KOPT-K1 (cell line): ENCODE measurements around the gene ANAPC5.
"Not testable (repeated sequence)": the region's sequence is repeated elsewhere in the genome, so short reads cannot be mapped to it uniquely, and the experiment has no call there.

Source experiments
- H3K27ac ChIP-seq: fragments of 200-600 bp; sonication (generic); 2 replicates; pipeline ENCODE4 v1.5.1; 2016; ENCODE audit warnings: antibody characterized with exemption, mild to moderate bottlenecking, low read depth, low read length; ENCODE audit not compliant: poor library complexity, severe bottlenecking
- H3K36me3 ChIP-seq: fragments of 200-600 bp; sonication (generic); 2 replicates; pipeline ENCODE4 v1.5.1; 2017; ENCODE audit warnings: antibody characterized with exemption, mild to moderate bottlenecking, low read length, moderate library complexity; ENCODE audit not compliant: insufficient read depth
- H3K9me3 ChIP-seq: fragments of 200-600 bp; sonication (generic); 2 replicates; pipeline ENCODE4 v1.5.1; 2017; ENCODE audit warnings: antibody characterized with exemption, low read length, mild to moderate bottlenecking; ENCODE audit not compliant: insufficient read depth, poor library complexity, severe bottlenecking

Gene ANAPC5

DNA sequence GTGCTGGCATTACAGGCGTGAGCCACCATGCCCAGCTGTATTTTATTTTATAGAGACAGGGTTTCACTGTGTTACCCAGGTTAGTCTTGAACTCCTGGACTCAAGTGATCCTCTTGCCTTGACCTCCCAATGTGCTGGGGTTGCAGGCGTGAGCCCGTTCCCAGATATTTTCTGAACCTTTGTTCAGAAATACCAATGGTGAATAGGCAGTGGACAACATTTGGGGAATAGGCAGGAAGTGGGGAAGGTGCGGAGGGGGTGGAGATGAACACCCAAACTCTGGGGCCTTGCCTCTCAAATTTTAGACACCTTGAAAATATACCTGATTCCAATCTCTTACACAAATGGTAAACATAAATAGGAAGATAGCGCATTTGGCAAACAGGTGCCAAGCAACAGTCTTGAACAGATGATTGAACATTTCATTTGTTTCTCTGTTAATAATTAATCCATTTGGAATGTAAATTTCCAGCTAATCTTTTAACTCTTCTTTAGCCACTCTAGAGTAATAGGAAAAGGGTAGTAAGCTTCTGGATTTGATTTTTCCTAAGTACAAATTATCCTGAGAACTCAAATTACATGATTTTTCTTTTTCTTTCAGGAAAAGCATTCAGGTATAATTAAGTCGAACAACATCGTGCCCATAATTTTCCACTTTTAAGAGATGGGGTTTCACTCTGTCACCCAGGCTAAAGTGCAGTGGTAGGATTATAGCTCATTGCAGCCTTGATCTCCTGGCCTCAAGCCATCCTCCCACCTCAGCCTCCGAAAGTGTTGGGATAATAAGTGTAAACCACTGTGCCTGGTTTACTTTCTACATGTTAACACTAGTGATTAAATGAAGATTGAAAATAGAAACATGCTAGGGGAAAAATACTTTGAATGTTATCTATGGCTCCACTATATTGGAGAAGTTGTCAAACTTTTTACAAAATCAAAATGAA is 24.8 kb upstream of the ANAPC5 start:
- Histone ChIP-seq H3K9me3 (no peaks in the 10 kb centered on the region), H3K27ac (no peak overlapping the region), H3K36me3 (no peaks in the 10 kb centered on the region)

DNA sequence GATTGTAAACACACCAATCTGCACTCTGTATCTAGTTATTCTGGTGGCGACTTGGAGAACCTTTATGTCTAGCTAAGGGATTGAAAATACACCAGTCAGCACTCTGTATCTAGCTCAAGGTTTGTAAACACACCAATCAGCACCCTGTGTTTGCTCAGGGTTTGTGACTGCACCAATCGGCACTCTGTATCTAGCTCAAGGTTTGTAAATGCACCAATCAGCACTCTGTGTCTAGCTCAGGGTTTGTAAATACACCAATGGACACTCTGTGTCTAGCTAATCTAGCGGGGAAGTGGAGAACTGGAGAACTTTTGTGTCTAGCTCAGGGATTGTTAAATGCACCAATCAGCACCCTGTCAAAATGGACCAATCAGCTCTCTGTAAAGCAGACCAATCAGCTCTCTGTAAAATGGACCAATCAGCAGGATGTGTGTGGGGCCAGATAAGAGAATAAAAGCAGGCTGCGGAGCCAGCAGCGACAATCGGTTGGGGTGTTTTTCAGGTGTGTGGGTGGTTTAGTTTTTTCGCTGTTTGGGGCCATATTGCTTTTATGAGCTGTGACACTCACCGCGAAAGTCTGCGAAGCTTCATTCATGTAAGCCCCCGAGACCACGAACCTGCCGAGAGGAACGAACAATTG is 22.9 kb upstream of the ANAPC5 start:
- not testable (repeated sequence) for H3K9me3 ChIP-seq, H3K36me3 ChIP-seq, H3K27ac ChIP-seq

DNA sequence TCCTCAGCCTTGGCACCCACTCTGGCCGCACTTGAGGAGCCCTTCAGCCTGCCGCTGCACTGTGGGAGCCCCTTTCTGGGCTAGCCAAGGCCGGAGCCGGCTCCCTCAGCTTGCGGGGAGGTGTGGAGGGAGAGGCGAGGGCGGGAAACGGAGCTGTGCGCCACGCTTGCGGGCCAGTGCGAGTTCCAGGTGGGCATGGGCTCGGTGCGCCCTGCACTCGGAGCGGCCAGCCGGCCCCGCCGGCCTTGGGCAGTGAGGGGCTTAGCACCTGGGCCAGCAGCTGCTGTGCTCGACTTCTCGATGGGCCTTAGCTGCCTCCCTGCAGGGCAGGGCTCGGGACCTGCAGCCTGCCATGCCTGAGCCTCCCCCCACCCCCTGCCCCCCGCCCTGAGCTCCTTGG is 22.1 kb upstream of the ANAPC5 start:
- not testable (repeated sequence) for H3K36me3 ChIP-seq, H3K9me3 ChIP-seq, H3K27ac ChIP-seq

DNA sequence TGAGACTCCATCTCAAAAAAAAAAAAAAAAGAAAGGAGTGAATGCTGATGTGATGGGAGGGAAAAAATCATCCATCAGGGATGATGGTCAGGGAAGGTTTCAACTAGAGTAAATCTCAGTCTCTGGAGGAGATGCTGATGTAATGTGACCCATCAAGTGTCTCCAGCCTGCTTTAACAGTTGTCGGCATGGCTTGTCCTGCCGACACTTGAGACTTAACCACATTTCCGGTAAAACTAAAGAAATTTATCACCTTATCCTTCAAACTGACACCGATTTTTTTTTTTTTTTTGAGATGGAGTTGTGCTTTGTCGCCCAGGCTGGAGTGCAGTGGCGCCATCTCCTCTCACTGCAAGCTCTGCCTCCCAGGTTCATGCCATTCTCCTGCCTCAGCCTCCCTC is 21.5 kb upstream of the ANAPC5 start:
- Histone ChIP-seq H3K36me3 (no peaks in the 10 kb centered on the region), H3K9me3 (no peaks in the 10 kb centered on the region), H3K27ac (no peak overlapping the region)

DNA sequence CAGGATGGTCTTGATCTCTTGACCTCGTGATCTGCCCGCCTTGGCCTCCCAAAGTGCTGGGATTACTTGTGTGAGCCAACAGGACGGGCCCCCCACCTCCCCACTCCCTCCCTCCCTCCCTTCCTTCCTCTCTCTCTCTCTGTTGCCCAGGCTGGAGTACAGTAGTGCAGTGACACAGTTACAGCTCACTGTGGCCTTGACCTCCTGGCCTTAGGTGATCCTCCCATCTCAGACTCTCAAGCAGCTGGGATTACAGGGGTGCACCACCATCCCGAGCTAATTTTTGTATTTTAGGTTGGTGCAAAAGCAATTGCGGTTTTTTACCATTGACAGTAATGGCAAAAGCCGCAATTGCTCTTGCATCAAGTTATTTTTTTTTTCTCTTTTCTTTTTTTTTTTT is 19.2 kb upstream of the ANAPC5 start:
- Histone ChIP-seq H3K27ac (no peak overlapping the region), H3K9me3 (no peaks in the 10 kb centered on the region), H3K36me3 (no peaks in the 10 kb centered on the region)

DNA sequence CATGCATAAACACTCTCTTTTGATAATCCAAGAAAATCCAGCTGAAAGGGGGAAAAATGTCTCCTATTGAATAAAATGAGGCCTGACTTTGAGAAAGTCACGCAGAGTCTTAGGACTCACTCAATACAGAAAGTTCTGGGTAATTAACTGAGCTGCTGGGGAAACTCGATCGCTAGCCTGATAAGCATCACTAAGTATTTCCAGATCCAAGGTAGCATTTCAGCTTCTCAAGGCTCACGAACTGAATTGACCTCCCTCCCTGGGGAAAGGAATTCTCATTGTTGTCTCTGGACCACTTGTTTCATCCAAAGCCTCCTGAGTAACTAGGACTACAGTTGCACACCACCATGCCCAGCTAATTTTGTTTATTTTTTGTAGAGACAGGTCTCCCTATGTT is 13.8 kb upstream of the ANAPC5 start:
- H3K9me3 ChIP-seq, result no peaks in the 10 kb centered on the region
- no peaks in the 10 kb centered on the region for H3K36me3 ChIP-seq
- H3K27ac ChIP-seq, result no peak overlapping the region

DNA sequence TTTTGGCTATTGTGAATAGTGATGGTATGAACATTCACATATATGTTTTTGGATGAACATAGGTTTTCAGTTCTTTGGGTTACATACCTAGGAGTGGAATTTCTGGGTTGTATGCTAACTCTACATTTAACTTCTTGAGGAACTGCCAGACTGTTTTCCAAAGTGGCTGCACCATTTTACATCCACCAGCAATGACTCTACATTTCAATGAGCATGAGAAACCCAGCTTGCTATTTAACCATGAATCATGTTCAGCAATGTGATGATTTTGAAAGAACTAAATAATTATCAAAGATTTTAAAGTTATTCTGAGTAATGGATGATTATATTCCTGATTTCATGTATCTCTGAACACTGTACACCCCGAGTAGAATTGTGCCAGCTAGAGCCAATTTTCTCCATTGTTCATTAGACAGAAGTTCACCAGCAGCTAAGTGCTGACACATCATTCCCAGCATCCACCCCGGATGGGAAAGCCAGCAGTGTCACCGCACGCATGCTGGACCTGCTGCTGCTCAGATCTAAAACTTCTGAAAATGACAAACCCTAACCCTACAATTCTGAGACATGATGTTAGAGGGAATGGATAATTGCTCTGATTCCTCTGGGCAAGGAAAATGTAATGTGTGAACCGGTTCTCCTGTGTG is 13.3 kb upstream of the ANAPC5 start:
- H3K9me3 ChIP-seq, result no peaks in the 10 kb centered on the region
- H3K36me3 ChIP-seq, result no peaks in the 10 kb centered on the region
- H3K27ac ChIP-seq, result no peak overlapping the region

DNA sequence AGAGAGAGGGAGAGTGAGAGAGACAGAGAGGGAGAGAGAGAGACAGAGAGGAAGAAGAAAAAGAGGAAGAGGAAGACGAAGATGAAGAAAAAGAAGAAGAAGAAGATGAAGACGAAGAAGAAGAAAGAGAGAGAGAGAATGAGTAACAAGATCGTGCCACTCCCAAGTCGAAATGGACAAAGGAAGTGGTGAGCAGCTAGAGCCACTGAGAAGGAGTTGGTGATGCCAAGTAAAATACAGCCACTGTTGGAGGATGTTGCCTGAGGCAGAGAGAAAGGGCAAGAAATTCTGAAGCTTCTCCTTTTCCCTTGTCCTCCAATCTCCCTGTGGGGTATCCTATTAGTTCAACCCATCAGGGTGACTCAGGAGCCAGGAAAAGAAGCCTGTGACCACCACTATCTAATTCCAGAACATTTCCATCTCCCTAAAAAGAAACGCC is 12.5 kb upstream of the ANAPC5 start:
- Histone ChIP-seq H3K27ac (no peak overlapping the region), H3K9me3 (no peaks in the 10 kb centered on the region), H3K36me3 (no peaks in the 10 kb centered on the region)

DNA sequence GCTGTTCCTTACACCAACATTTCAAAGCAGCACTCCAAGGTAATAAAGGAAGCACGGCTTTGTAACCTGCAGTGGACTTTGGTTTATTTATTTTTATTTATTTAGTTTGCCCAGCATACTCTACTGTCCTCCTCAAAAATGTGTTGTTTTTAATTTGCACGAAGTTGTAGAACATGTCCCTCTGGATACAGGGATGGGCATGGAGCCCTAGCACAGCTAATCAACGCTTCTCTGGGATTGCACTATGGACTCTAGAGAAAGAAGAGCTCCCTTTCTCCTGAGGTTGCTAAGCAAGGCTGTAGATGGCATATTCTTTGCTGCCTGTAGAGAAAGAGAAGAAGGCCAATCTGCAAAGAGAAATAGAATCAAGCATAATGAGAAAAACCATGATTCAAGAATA is 5.9 kb upstream of the ANAPC5 start:
- no peaks in the 10 kb centered on the region for H3K36me3 ChIP-seq
- H3K27ac ChIP-seq, result no peak overlapping the region

DNA sequence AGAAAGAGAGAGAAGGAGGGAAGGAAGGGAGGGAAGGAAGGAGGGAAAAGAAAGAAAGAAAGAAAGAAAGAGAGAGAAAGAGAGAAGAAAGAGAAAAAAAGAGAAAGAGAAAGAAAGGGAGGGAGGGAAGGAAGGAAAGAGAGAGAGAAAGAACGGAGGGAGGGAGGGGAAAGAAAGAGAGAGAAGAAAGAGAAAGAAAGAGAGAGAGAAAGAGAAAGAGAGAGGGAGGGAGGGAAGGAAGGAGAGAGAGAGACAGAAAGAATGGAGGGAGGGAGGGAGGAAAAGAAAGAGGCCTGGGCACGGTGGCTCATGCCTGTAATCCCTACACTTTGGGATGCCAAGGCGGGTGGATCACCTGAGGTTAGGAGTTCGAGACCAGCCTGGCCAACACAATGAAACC is 5.1 kb upstream of the ANAPC5 start:
- Histone ChIP-seq H3K27ac (no peak overlapping the region), H3K9me3 (no peaks in the 10 kb centered on the region), H3K36me3 (no peaks in the 10 kb centered on the region)

More for the DNA sequence above, 5.9 kb upstream of the ANAPC5 start:
- H3K9me3 ChIP-seq, result no peaks in the 10 kb centered on the region

DNA sequence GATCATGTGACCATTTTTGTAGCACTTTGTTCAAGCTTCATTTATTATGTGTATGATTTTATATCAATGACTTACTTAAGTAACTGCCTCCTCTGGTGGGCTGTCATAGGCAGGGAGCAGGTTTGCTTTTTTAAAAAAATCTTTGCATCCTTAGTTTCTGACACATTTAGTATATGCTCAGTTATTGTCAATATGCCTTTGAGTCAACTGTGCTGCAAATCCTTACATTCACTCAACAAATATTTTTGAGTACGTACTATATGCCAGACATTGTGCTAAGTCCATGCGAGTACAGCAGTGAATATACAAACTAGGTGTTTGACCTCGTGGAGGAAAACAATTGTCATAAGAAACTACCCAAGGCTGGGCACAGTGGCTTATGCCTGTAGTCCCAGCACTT is 4.4 kb upstream of the ANAPC5 start:
- Histone ChIP-seq H3K27ac (no peak overlapping the region), H3K36me3 (no peaks in the 10 kb centered on the region), H3K9me3 (no peaks in the 10 kb centered on the region)

DNA sequence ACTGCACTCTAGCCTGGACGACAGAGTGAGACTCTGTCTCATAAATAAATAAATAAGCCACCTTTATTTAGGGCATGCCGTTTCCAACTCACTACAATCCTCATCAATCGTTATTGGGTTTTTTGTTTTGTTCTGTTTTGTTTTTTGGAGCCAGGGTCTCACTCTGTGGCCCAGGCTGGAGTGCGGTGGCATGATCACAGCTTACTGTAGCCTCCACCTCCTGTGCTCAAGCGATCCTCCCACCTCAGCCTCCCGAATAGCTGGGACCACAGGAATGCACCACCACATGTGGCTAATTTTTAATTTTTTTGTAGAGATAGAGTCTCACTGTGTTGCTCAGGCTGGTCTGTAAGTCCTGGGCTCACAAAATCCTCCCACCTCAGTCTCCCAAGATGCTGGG is 3.6 kb upstream of the ANAPC5 start:
- no peak overlapping the region for H3K27ac ChIP-seq
- H3K36me3 ChIP-seq, result no peaks in the 10 kb centered on the region; the same call in 1 of the 2 replicates
- no peaks in the 10 kb centered on the region for H3K9me3 ChIP-seq

DNA sequence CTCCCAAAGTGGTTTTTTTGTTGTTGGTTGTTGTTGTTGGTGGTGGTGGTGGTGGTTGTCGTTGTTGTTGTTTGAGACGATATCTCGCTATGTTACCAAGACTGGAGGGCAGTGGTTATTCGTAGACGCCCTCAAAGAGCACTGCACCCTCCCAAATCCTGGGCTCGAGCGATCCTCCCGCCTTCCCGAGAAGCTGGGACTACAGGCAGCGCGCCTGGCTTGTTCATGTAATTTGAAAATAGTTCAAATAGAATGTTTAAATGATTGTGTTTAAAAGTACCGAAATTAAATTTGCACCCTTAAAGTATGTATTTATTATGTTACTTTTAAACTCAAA is 439 bp upstream of the ANAPC5 start:
- no peaks in the 10 kb centered on the region for H3K9me3 ChIP-seq
- H3K27ac ChIP-seq, result peak overlapping the region; percentile 83
- peaks cover 16% of the 10 kb centered on the region for H3K36me3 ChIP-seq

DNA sequence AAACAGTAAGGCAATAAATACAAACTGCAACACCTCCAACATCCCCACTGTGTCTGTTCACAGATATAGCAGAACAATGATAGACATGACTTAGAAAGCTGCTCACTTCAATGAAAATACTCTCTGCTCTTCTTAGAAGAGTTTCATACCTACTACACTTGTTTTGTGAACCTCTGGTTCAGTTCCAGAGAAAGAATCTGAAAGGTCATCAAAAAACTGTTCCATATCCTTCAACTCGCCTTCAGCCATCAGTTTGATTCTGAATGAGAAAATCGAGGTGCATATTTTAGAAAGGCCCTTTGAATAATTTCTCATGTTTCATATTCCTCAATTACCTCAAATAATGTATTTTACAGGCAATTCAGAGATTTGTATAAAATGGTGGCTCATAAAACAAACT is 5.5 kb downstream of the ANAPC5 start:
- Histone ChIP-seq H3K36me3 (peaks cover 74% of the 10 kb centered on the region), H3K9me3 (no peaks in the 10 kb centered on the region), H3K27ac (no peak overlapping the region)

DNA sequence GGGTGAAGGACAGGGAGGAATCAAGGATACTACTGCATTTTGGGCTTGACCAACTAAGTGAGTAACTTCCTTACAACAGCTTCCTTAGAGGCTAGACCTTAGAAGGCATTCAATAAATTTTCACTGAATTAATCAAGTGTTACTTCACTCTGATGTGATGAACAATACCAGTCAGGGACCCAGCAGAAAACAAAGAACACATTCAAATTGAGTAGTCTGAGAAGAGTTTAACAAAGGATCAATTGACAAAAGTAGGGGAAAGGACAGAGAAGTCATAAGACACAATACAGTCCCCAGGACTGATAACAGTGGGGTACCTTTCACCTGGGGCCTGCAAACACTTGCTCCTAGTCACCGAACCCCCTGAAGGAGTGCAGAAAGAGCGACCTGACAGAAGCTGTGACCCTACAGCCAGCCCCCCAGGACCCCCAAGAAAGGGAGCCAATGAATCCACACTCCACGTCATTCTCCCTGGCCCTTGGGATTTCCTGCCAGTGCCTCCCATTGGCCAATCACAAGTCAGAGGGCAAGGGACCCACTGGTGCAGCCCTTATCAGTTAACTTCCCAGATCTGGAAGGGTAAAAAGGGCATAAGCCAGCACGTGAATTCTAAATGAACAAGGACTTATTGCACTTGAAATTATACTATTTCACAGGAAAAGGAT is 6.9 kb downstream of the ANAPC5 start:
- Histone ChIP-seq H3K36me3 (peaks cover 89% of the 10 kb centered on the region), H3K27ac (no peak overlapping the region), H3K9me3 (no peaks in the 10 kb centered on the region)
